Neural cell (in vitro differentiated cells): ENCODE measurements around the gene PEX6. TPM values are rescaled to one million over a fixed set of nuclear protein-coding genes. Genes with fewer than 3 reads are reported as not detected.

Experiments used
- H2AFZ ChIP-seq: fragments of 200-600, 300-800 bp; sonication (generic), shearing (Covaris generic); 2 replicates; pipeline ENCODE4 v1.6.0; 2014; ENCODE audit warnings: low read depth, mild to moderate bottlenecking, antibody characterized with exemption, low read length, moderate library complexity
- H3F3A ChIP-seq: fragments of 200-600 bp; shearing (Covaris generic); 2 replicates; pipeline ENCODE4 v1.6.1; 2016; ENCODE audit warnings: mild to moderate bottlenecking, moderate library complexity, mixed read lengths, antibody characterized with exemption, low read length; ENCODE audit not compliant: insufficient read depth, poor library complexity, severe bottlenecking
- H3K27ac ChIP-seq: fragments of 200-600, 300-800 bp; sonication (generic), shearing (Covaris generic); 2 replicates; pipeline ENCODE4 v1.5.1; 2014; ENCODE audit warnings: mild to moderate bottlenecking, low read length, moderate library complexity
- H3K27me3 ChIP-seq: fragments of 300-800, 200-600 bp; sonication (generic), shearing (Covaris generic); 2 replicates; pipeline ENCODE4 v1.6.0; 2014; ENCODE audit warnings: mild to moderate bottlenecking, low read depth, low read length, moderate library complexity; ENCODE audit not compliant: insufficient read depth
- H3K36me3 ChIP-seq: fragments of 300-800, 200-600 bp; sonication (generic), shearing (Covaris generic); 2 replicates; pipeline ENCODE4 v1.5.1; 2014; ENCODE audit warnings: mild to moderate bottlenecking, antibody characterized with exemption, low read length, moderate library complexity; ENCODE audit not compliant: insufficient read depth
- H3K4me2 ChIP-seq: fragments of 300-800, 200-600 bp; sonication (generic), shearing (Covaris generic); 2 replicates; pipeline ENCODE4 v1.6.0; 2014; ENCODE audit warnings: mild to moderate bottlenecking, low read length
- H3K4me3 ChIP-seq: fragments of 300-800, 200-600 bp; sonication (generic), shearing (Covaris generic); 2 replicates; pipeline ENCODE4 v1.5.1; 2014; ENCODE audit warnings: mild to moderate bottlenecking, low read length, moderate library complexity
- H3K79me2 ChIP-seq: fragments of 200-600 bp; shearing (Covaris generic); replicated peaks from 2 replicates; pipeline ENCODE4 v1.6.0; 2014; ENCODE audit warnings: mild to moderate bottlenecking, low read length, moderate library complexity; ENCODE audit not compliant: insufficient read depth
- H3K9ac ChIP-seq: fragments of 300-800, 200-600 bp; sonication (generic), shearing (Covaris generic); 2 replicates; pipeline ENCODE4 v1.6.1; 2016; ENCODE audit warnings: mild to moderate bottlenecking, low read length, mixed read lengths
- H3K9me2 ChIP-seq: fragments of 200-600 bp; shearing (Covaris generic); 2 replicates; pipeline ENCODE4 v1.6.1; 2016; ENCODE audit warnings: mild to moderate bottlenecking, low read length, mixed read lengths; ENCODE audit not compliant: insufficient read depth
- H3K9me3 ChIP-seq: fragments of 200-600, 300-800 bp; sonication (generic), shearing (Covaris generic); 2 replicates; pipeline ENCODE4 v1.6.1; 2016; ENCODE audit warnings: mild to moderate bottlenecking, mixed run types, low read length, moderate library complexity, mixed read lengths
- H4K20me1 ChIP-seq: fragments of 200-600 bp; shearing (Covaris generic); 2 replicates; pipeline ENCODE4 v1.6.1; 2016; ENCODE audit warnings: mild to moderate bottlenecking, mixed run types; ENCODE audit not compliant: insufficient read depth
- EP300 ChIP-seq: fragments of 450-650 bp; conservative IDR thresholded peaks from 2 replicates; pipeline ENCODE4 v1.6.1; 2014; ENCODE audit warnings: antibody characterized with exemption, mild to moderate bottlenecking, moderate library complexity; ENCODE audit not compliant: poor library complexity, severe bottlenecking
- EZH2 ChIP-seq: fragments of 200-600, 300-800 bp; shearing (Covaris generic), sonication (generic); IDR thresholded peaks from 2 replicates; pipeline ENCODE4 v1.6.1; 2014; ENCODE audit warnings: antibody characterized with exemption, low read length, borderline replicate concordance, mild to moderate bottlenecking; ENCODE audit not compliant: insufficient read depth, poor library complexity, severe bottlenecking
- MXI1 ChIP-seq: fragments of 450-650 bp; conservative IDR thresholded peaks from 2 replicates; pipeline ENCODE4 v1.6.1; 2014; ENCODE audit warnings: antibody characterized with exemption, mild to moderate bottlenecking; ENCODE audit not compliant: poor library complexity, severe bottlenecking
- POLR2AphosphoS5 ChIP-seq: IDR thresholded peaks from 2 replicates; pipeline ENCODE4 v1.6.1; 2012
- SMC3 ChIP-seq: fragments of 450-650 bp; conservative IDR thresholded peaks from 2 replicates; pipeline ENCODE4 v1.6.1; 2014; ENCODE audit warnings: antibody characterized with exemption, mild to moderate bottlenecking, moderate library complexity; ENCODE audit not compliant: poor library complexity
- TAF1 ChIP-seq: IDR thresholded peaks from 2 replicates; pipeline ENCODE4 v1.6.1; 2012; ENCODE audit warnings: low read depth
- polyA plus RNA-seq: library from polyadenylated mRNA; depleted of rRNA; stranded (reverse); fragments of >200 nt; gene quantifications from 2 replicates; pipeline ENCODE4 v1.2.3, GENCODE V29; 2014
- TF ChIP-seq, protein P1 (sequence below): IDR thresholded peaks from 2 replicates; pipeline ENCODE4 v1.6.1; 2012; ENCODE audit warnings: borderline replicate concordance
- TF ChIP-seq, protein P2 (sequence below): fragments of 450-650 bp; IDR thresholded peaks from 2 replicates; pipeline ENCODE4 v1.5.1; 2014; ENCODE audit warnings: antibody characterized with exemption, mild to moderate bottlenecking, moderate library complexity; ENCODE audit not compliant: poor library complexity, severe bottlenecking

The PEX6 gene
- polyA plus RNA-seq, 1 donor from 2014 or later = 20.4 TPM

DNA sequence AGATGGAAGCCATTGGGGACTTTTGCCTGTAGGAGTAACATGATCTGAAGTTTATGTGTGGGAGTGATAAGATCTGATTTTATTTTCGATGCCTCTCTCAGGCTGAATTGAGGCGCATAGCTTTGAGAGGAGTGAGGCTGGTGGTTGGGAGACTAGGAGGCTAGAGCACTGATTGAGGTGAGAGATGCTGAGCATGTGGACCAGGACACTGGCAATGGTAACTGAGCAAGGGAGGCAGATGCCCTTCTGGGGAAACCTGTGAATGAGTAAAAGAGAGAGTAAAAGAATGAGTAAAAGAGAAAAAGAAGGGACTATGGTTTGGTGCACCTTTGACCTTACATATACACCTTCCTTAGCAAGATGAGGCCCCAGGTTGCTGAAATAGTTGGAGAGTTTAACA, 45.5 kb upstream of the PEX6 start:
- H3K9ac ChIP-seq = no peak overlapping the region
- no peaks in the 10 kb centered on the region for H3K27me3 ChIP-seq
- H3K4me2 ChIP-seq = no peak overlapping the region
- no peaks in the 10 kb centered on the region for H4K20me1 ChIP-seq
- no peak overlapping the region for H3K4me3 ChIP-seq
- no peak overlapping the region for H3K27ac ChIP-seq
- peaks cover 9% of the 10 kb centered on the region for H3K79me2 ChIP-seq
- no peaks in the 10 kb centered on the region for H3K9me3 ChIP-seq
- H3F3A ChIP-seq = no peaks in the 10 kb centered on the region
- no peaks in the 10 kb centered on the region for H3K9me2 ChIP-seq
- TF ChIP-seq EP300 (no peak), TAF1 (no peak), SMC3 (no peak)
- TF ChIP-seq, protein P1, sequence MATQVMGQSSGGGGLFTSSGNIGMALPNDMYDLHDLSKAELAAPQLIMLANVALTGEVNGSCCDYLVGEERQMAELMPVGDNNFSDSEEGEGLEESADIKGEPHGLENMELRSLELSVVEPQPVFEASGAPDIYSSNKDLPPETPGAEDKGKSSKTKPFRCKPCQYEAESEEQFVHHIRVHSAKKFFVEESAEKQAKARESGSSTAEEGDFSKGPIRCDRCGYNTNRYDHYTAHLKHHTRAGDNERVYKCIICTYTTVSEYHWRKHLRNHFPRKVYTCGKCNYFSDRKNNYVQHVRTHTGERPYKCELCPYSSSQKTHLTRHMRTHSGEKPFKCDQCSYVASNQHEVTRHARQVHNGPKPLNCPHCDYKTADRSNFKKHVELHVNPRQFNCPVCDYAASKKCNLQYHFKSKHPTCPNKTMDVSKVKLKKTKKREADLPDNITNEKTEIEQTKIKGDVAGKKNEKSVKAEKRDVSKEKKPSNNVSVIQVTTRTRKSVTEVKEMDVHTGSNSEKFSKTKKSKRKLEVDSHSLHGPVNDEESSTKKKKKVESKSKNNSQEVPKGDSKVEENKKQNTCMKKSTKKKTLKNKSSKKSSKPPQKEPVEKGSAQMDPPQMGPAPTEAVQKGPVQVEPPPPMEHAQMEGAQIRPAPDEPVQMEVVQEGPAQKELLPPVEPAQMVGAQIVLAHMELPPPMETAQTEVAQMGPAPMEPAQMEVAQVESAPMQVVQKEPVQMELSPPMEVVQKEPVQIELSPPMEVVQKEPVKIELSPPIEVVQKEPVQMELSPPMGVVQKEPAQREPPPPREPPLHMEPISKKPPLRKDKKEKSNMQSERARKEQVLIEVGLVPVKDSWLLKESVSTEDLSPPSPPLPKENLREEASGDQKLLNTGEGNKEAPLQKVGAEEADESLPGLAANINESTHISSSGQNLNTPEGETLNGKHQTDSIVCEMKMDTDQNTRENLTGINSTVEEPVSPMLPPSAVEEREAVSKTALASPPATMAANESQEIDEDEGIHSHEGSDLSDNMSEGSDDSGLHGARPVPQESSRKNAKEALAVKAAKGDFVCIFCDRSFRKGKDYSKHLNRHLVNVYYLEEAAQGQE = no peak
- no peaks in the 10 kb centered on the region for H3K36me3 ChIP-seq
- no peak overlapping the region for H2AFZ ChIP-seq

DNA sequence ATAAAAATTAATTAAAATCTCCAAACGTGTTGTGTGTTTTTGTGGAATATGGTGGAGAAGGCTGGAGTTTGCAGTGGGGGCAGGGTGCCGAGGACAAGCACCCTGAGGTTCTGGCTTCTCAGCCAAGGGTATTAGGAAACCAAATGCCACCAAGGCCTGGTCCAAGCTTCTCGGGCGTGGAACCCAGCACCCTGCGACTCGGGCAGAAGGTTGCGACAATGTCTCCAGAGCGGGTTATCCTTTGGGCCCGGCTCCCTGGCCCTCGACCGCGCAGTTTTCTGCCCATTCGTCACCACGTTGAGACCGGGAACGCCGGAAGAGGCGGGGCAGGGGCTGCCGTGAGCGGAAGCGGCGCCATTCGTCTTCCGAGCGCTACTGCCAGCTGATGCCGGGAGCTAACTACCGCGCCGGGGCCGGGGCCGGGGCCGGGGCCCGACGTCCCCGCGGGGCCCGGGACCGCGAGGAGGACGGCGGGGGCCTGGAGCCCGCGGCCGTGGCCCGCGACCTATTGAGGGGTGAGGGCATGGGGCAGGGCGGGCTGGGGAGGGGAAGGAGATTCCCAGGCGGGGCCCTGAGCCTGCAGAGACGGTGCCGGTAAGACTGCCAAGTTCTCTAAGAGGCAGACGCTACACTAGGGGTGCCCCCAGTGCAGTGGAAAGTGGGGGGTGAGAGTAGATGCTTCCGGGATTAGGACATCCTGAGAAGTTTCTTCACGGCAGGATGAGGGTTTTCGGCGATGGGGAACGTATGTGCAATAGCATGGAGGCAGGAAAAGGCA, 42.5 kb upstream of the PEX6 start, which contains the start of gene RRP36:
Gene RRP36, plus strand, starts transcription at position 354 of the 778 bp plus-strand sequence. Its CDS starts 32 bp downstream, at position 386.
- Histone ChIP-seq H2AFZ (peak within 1 kb of the TSS; percentile 45), H4K20me1 (no peaks in the 10 kb centered on the region), H3K27ac (peak within 1 kb of the TSS; percentile 84), H3K9ac (peak within 1 kb of the TSS; percentile 89), H3K79me2 (peaks cover 11% of the 10 kb centered on the region), H3K4me2 (peak within 1 kb of the TSS; percentile 80), H3K9me2 (no peaks in the 10 kb centered on the region), H3K27me3 (no peaks in the 10 kb centered on the region), H3K4me3 (peak within 1 kb of the TSS; percentile 86), H3K9me3 (no peaks in the 10 kb centered on the region), H3K36me3 (no peaks in the 10 kb centered on the region), H3F3A (no peaks in the 10 kb centered on the region)
- TF ChIP-seq POLR2AphosphoS5 (peak; percentile 77), MXI1 (peak; percentile 77), TAF1 (peak; percentile 35), EZH2 (no peak)
- TF ChIP-seq, protein P2, sequence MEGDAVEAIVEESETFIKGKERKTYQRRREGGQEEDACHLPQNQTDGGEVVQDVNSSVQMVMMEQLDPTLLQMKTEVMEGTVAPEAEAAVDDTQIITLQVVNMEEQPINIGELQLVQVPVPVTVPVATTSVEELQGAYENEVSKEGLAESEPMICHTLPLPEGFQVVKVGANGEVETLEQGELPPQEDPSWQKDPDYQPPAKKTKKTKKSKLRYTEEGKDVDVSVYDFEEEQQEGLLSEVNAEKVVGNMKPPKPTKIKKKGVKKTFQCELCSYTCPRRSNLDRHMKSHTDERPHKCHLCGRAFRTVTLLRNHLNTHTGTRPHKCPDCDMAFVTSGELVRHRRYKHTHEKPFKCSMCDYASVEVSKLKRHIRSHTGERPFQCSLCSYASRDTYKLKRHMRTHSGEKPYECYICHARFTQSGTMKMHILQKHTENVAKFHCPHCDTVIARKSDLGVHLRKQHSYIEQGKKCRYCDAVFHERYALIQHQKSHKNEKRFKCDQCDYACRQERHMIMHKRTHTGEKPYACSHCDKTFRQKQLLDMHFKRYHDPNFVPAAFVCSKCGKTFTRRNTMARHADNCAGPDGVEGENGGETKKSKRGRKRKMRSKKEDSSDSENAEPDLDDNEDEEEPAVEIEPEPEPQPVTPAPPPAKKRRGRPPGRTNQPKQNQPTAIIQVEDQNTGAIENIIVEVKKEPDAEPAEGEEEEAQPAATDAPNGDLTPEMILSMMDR = no peak
